Skeletal muscle cell (primary cell): ENCODE results near the gene PRKCZ.
"Not testable (repeated sequence)": the region's sequence is repeated elsewhere in the genome, so short reads cannot be mapped to it uniquely, and the experiment has no call there.

Experiments
- DNase-seq: peaks from one replicate; pipeline ENCODE4 v3.0.0-alpha.2; 2010; ENCODE audit warnings: low read depth
- H3K4me3 ChIP-seq: 2 replicates; pipeline ENCODE4 v1.5.1; 2011; ENCODE audit warnings: low read depth, mild to moderate bottlenecking, control low read depth, low read length, moderate library complexity

The PRKCZ gene

GRCh38 chr1:2127187-2128145 lies 77.3 kb downstream of the PRKCZ start:
- no peak overlapping the region for H3K4me3 ChIP-seq
- DNase-seq, result no peak

GRCh38 chr1:2128189-2128901 lies 78.1 kb downstream of the PRKCZ start:
- DNase-seq, result no peak
- no peak overlapping the region for H3K4me3 ChIP-seq

GRCh38 chr1:2129256-2129943 lies 79.2 kb downstream of the PRKCZ start:
- no peak overlapping the region for H3K4me3 ChIP-seq
- DNase-seq, result no peak

- H3K4me3 ChIP-seq, result no peak overlapping the region
- DNase-seq, result no peak
These were observed 79.9 kb downstream of the PRKCZ start for GRCh38 chr1:2130156-2130555.

- no peak for DNase-seq
- no peak overlapping the region for H3K4me3 ChIP-seq
These were observed 80.7 kb downstream of the PRKCZ start for GRCh38 chr1:2130871-2131289.

- no peak for DNase-seq
- H3K4me3 ChIP-seq, result peak overlapping the region; percentile 50
These were observed 82.2 kb downstream of the PRKCZ start for GRCh38 chr1:2132222-2133038.

- peak; percentile 97 for DNase-seq
- H3K4me3 ChIP-seq, result peak overlapping the region; percentile 50
These were observed 83.0 kb downstream of the PRKCZ start for GRCh38 chr1:2133039-2133878.

- peak overlapping the region; percentile 50 for H3K4me3 ChIP-seq
- no peak for DNase-seq
These were observed 83.6 kb downstream of the PRKCZ start for GRCh38 chr1:2133879-2134215.

- no peak overlapping the region for H3K4me3 ChIP-seq
- no peak for DNase-seq
These were observed 84.0 kb downstream of the PRKCZ start for GRCh38 chr1:2134266-2134620.

GRCh38 chr1:2134621-2135307 lies 84.6 kb downstream of the PRKCZ start:
- no peak for DNase-seq
- no peak overlapping the region for H3K4me3 ChIP-seq

GRCh38 chr1:2135441-2135841 lies 85.2 kb downstream of the PRKCZ start:
- peak; percentile 60 for DNase-seq
- no peak overlapping the region for H3K4me3 ChIP-seq

- no peak overlapping the region for H3K4me3 ChIP-seq
- no peak for DNase-seq
These were observed 85.7 kb downstream of the PRKCZ start for GRCh38 chr1:2135941-2136340.

- no peak overlapping the region for H3K4me3 ChIP-seq
- no peak for DNase-seq
These were observed 86.4 kb downstream of the PRKCZ start for GRCh38 chr1:2136386-2137235.

GRCh38 chr1:2137257-2138121 lies 87.3 kb downstream of the PRKCZ start:
- no peak for DNase-seq
- H3K4me3 ChIP-seq, result no peak overlapping the region

GRCh38 chr1:2139156-2139555 lies 88.9 kb downstream of the PRKCZ start:
- DNase-seq, H3K4me3 ChIP-seq: not testable (repeated sequence)

- no peak overlapping the region for H3K4me3 ChIP-seq
- no peak for DNase-seq
These were observed 90.8 kb downstream of the PRKCZ start for GRCh38 chr1:2141025-2141424.
